LNCAP (cell line): ENCODE data around the gene TNFRSF8.

ENCODE experiments used
- TF ChIP-seq, protein P1 (sequence below): fragments of 450-650 bp; IDR thresholded peaks from 2 replicates; pipeline ENCODE4 v1.5.1; 2017; ENCODE audit warnings: mild to moderate bottlenecking

TNFRSF8 gene

GRCh38 chr1:12152113-12152891 lies 89.2 kb downstream of the TNFRSF8 start:
- TF ChIP-seq, protein P1, sequence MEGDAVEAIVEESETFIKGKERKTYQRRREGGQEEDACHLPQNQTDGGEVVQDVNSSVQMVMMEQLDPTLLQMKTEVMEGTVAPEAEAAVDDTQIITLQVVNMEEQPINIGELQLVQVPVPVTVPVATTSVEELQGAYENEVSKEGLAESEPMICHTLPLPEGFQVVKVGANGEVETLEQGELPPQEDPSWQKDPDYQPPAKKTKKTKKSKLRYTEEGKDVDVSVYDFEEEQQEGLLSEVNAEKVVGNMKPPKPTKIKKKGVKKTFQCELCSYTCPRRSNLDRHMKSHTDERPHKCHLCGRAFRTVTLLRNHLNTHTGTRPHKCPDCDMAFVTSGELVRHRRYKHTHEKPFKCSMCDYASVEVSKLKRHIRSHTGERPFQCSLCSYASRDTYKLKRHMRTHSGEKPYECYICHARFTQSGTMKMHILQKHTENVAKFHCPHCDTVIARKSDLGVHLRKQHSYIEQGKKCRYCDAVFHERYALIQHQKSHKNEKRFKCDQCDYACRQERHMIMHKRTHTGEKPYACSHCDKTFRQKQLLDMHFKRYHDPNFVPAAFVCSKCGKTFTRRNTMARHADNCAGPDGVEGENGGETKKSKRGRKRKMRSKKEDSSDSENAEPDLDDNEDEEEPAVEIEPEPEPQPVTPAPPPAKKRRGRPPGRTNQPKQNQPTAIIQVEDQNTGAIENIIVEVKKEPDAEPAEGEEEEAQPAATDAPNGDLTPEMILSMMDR: no peak

GRCh38 chr1:12153181-12153785 lies 90.2 kb downstream of the TNFRSF8 start:
- TF ChIP-seq, protein P1: no peak

GRCh38 chr1:12155328-12155727 lies 92.2 kb downstream of the TNFRSF8 start:
- TF ChIP-seq, protein P1: no peak

DNA sequence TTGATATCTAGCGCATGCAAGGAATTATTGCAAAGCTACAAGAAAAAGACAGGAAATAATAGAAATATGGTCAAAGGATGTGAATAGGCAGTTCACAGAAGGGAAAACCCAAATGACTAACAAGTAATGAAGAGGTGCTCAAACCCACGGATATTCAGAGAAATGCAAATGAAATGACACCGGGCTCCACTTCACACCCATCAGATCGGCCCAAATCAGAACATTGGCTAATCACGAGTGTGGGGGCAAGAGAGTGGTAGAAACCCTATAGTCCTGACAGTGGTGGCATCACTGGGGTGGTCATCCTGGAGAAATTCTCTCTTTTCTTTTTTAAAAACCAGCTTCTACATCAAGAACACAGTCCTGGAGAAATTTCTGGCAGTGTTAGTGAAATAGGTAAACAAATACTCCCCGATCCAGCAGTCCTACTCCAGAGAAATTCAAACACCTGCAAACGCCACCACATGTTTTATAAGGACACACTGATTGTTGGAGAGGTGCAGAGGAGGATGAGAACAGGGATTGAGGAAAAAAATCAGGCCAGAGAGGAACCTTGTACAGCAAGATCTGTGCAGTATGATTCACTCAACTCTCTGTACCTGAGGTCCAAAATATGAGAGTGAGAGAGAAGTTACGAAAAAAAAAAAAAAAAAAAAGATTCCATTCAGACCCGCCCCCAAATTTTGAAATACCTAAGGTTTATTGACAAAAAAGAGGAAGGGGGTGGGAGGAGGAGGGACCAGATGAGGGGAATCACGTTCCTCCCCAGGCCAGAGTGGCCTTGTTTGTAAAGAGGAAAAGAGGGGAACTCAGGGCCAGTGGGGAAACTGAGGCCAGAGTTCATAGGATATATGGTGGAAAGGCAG lies 94.5 kb downstream of the TNFRSF8 start:
- TF ChIP-seq, protein P1: no peak

- TF ChIP-seq, protein P1: no peak
Measured at GRCh38 chr1:12158357-12159092, 95.4 kb downstream of the TNFRSF8 start.

DNA sequence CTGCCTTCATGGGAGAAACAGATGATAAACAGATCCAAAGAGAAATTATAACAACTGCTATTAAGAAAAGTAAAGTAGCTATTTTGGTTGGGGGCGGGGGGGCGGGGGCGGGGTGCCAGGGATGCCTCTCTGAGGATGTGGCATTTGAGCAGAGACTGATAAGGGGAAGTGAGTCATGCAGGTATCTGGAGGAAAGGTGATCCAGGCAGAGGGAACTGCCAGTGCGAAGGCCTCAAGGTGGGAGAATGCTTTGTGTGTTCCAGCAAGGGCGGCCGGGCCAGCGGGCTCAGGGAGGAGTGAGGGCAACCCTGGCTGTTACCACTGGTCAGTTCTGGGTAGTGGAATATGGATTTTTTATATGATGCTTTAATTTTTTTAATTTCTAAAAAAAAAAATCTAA lies 96.7 kb downstream of the TNFRSF8 start:
- TF ChIP-seq, protein P1: no peak

DNA sequence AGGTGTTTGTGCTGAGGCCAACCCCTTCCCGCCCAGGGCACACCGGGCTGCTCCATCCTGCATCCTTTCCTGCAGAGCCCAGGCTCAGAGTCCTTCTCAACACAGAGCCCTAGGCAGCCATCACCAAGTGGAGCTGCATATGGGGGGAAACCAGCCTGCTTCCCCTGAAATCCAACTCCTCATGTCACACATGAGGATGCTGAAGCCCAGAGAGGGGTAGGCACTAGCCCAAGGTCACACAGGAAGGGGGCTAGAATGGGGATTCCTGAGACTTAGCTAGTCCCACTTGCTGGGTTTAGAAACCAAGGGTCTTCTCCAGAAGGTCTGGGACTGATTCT lies 98.2 kb downstream of the TNFRSF8 start:
- TF ChIP-seq, protein P1: no peak
